Kidney glomerular epithelial cell (primary cell): ENCODE data around the gene SPATA16.
"Not testable (repeated sequence)": the region's sequence is repeated elsewhere in the genome, so short reads cannot be mapped to it uniquely, and the experiment has no call there.

Experiments
- DNase-seq: peaks from one replicate; lab custom pipeline; 2025; lab: John Stamatoyannopoulos, UW

SPATA16 gene

DNA sequence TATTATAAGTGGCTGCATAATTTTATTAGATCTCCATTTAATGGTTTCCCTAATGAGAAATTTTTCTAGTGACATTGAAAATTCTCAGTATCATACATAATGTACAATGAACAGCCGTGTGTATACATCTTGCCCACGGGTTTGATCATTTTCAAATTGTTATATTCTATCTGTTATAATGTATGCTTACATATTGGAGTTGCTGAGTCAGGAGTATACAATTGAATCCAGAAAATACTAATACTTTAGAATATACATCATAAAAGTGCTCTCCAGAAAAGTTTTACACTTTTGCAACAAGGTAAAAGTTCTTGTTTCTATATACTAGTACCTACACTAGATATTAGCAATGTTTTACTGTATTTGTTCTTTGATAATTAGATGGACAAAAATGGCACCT is 82.8 kb downstream of the SPATA16 start:
- DNase-seq = no peak

DNA sequence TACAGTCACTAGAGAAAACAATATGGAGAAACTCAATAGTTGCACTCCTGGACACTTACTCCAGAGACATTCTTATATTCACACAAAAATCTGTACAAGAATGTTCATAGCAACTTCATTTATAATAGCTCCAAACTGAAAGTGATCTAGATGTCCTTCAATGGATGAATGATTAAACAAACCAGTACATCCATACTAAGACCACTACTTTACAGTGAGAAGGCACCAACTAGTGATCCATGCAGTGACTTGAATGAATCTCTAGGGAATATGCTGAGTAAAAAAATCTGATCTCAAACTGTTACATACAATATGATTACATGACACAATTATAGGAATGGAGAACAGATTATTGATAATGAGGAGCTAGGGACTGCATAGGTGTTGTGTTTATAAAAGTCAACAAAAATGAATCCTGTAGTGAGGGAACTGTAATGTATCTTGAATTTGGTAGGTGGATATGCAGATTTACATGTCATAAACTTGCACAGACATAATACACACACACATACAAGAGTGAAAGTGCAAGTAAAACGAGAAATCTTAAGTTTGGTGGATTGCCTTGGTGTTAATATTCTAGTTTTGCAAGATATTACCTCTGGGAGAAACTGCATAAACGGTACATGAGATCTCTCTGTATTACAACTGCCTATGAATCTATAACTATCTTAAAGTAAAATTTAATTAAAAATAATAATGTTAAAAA is 85.7 kb downstream of the SPATA16 start:
- DNase-seq = no peak

DNA sequence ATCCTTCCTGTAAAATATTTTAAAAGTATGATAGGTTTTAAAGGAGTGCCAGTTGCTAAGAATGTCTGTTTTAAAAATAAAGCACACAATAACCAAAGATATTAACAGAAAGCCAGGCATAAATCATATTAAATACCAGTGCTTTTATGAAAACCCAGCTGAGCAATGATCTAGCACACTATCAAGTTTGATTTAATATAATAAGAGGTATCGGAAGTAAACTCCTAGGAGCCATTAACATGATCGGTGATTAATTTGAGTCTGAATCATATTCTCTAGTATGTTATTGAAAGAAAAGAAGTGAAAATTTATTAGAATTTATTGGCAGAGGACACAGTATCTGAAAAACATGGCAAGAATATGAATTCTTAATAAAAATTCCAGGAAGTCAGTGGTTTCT is 91.7 kb downstream of the SPATA16 start:
- no peak for DNase-seq

DNA sequence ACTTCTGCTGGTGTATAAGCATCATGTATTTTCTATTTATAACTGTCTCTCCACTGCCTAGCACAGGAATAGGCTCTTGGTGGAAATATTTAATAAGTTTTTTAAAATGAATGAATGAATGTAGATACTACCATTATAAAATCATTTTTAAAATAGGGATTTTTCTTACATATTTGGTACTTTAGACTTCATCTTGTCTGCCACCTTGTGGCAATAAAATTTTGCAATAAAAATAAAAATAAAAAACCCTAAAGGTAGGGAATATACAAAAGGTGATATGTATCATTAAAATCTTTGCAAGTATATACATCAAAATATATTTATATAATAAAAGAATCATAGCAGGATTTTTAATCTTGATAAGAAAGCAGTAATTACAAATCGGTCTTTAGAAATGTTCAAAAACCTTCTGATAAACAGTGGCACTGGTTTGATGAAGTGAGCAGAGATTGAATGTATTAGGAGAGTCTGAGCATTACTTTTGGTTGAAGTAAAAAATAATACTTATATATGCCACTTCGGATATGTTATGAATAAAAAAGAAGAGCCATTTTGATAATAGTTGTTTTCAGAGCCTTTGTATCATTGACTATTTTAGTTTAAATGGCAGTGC is 95.2 kb downstream of the SPATA16 start:
- peak; percentile 14 for DNase-seq

DNA sequence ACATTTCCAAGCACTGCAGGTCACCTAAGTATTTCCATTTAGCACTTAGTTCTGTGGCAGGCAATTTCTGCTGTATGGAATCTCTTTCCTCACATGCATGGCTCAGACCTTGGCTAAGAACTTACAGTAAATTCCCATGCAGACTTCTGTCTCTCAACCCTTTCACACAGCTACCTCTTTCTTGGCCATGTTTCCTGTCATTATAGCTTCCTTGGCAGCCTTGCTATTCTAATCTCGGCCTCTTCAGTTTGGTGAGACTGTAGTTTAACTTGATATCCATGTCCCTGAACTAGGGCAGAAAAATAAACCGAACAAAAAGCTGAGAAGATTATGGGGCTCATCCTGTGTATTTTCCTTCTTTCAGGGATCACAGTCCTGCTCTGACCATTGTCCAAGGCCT is 96.0 kb downstream of the SPATA16 start:
- DNase-seq = no peak

DNA sequence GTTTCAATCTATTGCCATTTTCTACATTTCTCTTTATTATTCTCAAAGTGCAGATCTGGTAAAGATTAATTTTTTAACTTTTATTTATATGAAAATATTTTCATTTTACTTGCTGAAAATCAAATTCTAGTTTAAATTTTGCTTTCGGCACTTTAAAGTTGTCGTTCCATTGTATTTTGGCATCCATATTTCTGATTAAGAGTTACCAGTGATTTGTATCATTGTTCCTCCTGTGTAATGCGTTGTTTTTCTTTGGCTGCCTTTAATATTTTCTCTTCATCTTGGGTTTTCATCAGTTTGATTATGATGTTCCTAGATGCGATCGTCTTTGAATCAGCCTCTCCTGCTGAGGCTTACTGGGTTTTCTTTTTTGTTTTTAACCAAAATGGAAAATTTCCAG is 97.3 kb downstream of the SPATA16 start:
- DNase-seq = no peak

DNA sequence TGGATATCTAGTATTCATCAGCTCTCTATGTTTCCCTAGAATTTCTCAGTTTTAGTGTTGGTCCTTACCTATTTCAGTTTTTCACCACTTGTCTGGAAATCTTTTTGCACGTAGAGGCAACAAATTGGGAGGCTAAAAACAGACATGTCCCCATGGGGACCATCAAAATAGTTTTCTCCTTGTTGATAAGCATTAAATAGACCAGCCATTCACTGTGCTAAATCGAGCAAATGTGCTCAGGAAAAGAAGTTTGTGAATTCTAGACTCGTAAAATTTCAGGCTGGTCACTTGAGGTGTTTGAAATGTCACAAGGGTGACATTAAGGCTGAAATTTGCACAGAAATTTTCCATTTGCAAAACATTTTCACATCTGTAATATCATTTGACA is 102.6 kb downstream of the SPATA16 start:
- DNase-seq = no peak

DNA sequence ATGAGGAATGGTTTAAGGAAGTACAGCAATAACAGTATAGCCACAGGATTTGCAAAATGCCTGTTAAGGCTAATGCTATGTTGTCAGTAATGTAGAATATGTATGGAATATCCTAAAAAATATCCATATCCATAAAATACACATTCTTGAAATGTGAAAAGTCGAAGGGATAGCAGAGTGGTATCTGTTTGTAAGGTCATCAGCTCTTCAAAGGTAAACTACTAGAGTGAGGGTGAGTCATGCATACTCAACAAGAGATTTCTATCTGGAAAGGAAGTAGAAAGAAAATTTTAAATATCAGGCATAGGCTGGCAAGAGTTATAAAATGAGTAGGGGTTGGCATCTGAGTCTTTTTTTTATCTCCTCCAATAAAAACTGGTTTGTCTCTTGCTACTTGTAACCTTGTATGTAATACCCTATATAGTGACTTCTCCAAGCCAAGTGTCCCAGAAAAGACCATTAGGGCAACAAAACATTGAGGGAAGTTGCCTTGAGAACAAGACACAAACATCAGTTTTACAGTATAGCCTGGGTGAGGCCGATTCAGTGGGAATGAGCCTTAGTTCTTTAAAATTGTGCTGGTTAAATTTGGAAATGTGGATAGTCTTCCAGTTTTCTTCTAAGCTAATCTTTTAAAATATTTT is 103.1 kb downstream of the SPATA16 start:
- no peak for DNase-seq

DNA sequence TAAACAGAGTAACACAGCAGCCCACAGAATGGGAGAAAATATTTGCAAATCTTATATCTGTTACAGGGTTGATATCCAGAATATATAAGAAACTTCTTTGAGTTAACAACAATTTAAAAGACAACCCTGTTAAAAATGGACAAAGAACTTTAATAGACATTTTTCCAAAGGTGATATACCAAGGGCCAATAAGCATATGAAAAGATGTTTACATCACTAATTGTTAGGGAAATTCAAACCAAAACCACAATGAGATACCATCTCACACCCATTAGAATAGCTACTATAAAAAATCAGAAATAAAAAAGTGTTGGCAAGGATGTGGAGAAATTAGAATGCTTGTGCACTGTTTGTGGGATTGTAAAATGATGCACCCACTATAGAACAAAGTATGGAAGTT is 110.8 kb downstream of the SPATA16 start:
- DNase-seq = no peak

DNA sequence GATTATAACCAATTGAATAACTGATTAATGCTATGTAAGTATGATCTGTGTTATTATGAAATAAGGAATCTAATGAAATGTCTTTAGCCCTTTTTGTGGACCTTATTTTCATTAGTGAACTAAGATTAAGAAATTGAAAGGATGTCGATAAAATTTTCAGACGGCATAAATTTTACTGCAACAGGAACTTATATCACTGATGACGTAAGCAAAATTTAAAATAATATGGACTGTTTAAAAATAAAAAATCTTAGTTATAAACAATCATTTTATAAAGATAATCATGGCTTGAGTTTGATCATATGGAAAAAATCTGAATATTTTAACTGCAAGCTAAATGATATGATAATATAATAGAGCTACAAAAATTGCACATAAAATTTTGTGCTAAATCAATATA is 112.7 kb downstream of the SPATA16 start:
- DNase-seq = no peak

DNA sequence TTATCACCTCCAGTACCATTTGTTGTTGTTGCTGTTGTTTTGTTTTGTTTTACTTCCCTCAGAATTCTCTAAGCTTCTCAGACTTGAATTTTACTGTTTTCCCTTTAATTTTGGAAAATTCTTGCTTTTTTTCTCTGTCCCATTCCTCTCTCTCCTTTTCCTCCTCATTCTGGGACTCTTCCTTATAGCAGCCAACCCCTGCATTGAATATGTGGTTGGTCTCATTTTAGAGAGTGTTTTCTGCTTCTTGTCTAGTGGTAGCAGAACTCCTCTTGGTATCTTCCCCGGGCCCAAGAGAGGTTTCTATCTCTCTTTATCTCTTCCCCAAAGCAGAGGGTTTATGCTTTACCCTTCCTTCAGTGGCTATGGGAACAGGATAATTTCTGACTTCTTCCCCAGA is 113.6 kb downstream of the SPATA16 start:
- DNase-seq = no peak

DNA sequence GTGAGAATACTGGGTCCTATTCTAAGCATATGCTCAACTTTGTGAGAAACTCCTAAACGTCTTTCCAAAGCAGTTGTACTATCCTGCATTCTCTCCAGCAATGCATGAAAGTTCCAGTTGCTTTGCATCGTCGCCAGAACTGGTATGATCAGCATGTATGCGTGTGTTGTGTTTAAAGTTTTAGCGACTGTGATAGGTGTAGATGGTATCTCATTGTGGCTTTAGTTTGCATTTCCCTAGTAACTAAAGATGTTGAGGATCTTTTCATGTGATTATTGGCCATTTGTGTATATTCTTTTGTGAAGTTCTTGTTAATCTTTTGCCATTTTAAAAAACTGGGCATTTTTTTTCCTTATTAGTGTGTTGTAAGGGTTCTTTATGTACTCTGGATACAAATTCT is 115.1 kb downstream of the SPATA16 start:
- DNase-seq = no peak

DNA sequence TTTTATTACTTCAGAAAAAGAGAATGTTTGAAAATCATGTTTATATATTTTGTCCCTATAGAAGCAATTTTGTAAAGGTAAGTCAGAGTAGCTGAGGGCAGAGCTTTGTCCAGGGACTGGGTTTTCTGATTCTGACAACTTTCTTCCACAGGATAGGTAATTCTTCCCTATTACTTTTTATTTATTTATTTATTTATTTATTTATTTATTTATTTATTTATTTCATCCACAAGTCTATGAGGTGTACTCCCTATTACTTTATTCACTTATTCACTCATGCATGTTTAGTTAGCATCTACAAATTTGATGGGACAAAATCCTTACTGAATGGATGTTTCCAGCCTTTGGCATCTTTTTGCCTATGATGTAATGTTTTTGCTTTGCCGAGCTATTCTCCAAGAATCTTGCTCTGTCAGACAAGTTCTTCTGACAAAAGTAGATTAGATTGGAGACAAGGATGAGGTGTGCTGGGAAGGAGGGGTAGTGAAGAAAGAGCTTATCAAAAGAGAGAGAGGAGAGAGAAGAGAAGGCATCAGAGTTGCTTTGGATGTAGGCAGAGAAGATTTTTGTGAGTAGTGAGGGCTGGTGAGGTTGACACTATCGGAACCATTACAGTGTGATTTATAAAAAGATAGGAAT is 119.4 kb downstream of the SPATA16 start:
- DNase-seq = no peak

DNA sequence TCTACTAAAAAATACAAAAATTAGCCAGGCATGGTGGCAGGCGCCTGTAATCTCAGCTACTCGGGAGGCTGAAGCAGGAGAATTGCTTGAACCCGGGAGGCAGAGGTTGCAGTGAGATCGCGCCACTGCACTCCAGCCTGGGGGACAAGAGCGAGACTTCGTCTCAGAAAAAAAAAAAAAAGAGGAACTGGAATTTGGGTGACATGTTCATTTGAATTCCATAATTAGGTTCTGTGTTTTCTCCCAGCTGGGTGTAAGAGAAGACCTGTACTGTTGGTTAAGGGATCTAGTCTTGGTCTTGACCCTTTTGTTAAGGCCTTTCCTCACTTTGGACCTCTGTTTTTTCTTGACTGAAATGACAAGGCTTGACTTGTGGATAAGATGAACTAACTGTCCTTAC is 120.9 kb downstream of the SPATA16 start:
- DNase-seq = not testable (repeated sequence)

DNA sequence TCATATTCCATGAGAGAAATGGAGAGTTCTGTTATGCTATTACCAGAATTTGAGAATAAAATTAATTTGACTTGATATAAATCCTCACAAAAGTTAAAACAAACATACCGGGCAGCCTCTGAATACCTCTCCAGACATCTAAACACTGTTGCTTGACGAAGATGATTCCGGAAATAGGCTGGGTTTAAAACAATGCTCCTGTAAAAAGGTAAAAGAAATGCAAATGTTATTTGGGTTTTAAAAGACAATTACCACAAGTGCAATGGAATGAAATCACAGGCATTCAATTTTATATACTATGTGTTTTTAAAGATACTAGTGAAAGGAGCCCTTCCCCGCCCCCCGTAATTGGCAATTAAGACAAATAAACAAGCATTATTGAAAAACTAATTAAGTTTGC is 121.7 kb downstream of the SPATA16 start:
- no peak for DNase-seq

DNA sequence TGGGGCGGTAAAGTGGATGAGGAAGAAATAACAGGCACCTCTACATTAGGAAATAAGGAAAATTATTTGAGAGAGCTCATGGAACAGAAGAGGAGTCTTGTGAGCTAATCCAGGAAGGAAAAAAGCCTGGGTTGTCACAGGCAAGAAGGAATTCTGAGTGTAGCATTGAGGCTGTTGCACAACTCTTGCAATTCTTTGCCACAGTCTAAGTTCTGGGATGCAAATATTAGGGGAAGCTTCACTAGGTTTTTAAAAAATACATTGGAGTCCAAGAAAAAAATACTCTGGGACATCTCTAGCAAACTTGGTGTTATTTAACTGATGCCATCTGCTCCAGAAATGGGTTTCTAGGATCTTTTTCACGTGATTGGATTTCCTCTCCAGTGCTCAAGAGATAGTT is 122.3 kb downstream of the SPATA16 start:
- no peak for DNase-seq

DNA sequence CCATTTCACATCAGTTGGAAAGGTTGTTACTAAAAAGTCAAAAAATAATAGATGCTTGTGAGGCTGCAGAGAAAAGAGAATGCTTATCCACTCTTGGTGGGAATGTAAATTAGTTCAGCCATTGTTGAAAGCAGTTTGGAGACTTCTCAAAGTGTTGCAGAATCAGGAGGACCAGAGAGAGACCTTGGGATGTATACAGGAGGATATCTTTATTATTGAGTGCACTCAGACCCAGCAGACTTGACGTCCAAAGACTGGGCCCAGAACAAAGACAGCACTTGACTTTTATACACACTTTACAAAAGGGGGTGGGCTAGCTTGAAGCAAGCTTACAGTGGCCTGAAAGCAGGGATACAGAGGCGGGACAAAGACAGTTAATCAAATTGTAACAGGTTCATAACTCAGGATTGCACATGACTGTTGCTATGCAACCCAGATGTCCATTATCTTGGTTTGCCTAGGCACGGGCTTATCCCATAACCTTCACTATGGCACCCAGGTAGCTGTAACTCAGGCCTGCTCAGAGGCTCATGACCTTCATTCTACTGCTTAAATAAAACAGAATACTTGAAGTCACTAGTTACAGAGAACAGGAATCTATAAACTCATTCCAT is 127.7 kb downstream of the SPATA16 start:
- DNase-seq = no peak

DNA sequence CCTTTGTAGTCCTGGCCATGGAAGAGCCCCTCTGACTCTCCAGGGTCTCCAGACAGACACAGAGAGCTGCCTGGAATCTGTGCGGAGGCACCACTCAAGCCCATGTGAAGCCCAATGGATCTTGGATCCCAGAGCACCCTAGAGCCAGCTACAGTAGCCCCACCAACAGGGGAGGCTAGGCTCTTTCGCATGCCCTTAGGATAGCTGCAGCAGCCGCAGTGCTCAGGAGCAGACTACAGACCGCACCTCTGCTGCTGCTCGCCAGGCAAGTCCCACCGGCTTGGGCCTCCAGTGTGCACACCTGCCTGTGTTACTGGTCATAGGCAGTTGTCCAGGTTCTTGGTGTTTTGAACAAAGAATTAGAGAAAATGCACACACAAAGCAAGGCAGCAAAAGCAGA is 131.6 kb downstream of the SPATA16 start:
- no peak for DNase-seq

DNA sequence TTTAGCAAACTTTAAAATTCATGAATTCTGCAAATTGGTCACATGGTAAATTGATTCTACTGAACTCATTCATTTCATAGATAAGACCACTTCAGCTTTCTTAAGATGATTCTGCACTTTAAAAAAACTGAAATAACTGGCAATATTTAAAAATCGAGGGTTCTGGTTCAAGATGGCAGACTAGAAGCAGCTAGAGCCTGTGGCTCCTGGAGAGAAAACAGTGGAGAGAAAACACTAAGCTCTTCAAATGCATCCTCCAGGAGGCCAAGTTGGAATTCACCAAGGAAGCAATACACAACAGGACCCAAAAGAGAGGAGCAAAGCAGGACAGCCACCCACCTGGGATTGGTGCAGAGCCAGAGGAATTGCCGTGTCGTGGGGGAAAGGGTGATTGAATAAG is 132.1 kb downstream of the SPATA16 start:
- no peak for DNase-seq

DNA sequence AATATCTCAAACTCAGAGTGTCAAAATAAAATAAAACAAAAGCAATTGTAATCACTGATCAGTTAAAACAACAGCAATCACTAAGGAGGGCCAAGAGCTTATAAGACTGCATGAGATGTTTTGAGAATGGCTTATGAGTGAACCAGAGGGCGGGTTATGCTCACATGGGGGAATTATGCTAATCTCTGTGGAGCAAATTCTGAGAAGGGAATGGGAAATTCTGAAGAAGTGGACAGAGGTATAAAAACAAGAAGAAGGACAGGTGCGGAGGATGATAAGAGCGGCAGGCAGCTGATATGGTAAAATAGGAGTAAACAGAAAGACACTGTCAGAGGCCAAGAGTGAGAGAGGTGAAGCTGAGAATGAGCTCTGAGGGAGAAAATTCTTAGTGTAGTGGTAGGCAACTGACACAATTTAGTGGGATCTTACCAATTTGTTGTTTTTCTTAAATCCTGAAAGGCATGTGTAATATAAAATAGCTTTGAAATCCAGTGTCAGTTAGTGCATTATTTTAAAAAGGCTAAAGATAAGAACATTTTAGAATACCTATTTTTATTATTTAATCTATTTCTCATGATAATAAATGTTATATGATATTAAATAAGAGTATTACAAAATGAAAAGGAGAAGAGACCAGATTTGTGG is 133.8 kb downstream of the SPATA16 start:
- no peak for DNase-seq

DNA sequence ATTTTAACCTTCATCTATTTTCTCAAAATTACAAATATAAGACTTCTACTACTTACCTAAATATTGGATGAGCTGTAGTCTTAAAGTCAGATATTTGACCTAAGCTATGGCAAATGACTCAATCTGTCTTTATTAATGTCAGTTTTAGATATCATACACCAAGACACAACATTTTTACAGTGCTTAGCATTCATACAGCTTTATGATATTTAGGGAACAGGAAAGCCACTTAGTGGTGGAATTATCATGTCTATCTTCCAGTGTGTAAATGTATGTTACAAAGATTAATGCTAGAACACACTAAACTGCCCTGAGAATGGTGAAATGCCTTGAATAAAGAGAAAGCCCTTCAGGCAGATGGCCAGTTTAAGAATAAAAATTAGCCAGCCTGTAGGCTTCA is 135.0 kb downstream of the SPATA16 start:
- DNase-seq = no peak

DNA sequence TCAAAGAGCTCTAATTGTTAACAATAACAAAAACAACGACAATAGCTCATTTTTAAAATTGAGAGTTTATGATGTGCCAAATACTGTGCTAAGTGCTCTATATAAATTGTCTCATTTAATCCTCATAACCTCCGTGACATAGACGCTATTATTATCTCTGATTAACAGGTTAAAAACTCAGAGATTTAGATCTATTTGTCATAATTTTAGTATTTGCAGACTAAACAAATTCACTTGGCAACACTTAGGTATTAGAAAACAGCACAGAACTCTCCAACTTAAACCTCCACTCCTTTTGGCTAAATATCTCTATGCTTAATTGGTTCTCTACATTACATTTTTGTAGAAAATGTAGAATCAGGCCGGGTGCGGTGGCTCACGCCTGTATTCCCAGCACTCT is 136.4 kb downstream of the SPATA16 start:
- no peak for DNase-seq
